ENCODE results near the gene LMOD2. TPM values are rescaled to one million over a fixed set of nuclear protein-coding genes. Genes with fewer than 3 reads are reported as not detected.

The LMOD2 gene
- total RNA-seq, 1 experiment from 2014 or later, result not detected

DNA sequence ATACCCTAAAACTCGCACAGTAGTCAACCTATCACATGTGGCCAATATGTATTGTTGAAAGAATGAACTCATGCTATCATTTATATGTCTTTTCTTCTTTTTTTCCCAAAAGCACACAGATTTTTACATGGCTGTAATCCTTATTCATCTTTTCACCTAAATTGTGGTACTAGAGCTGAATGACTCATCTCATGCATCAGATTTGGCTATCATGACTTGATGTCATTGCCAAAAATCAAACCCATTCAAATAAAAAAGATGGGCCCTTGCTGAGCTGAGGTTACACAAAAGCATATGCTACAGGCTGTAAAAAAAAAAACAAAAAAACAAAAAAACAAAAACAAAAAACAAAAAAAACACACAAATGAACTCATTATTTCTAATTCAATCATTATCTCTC, 3.3 kb upstream of the LMOD2 start:
- Histone ChIP-seq H3K23me2 (ENCODE audit: insufficient read length, low read depth, low read length, poor library complexity, severe bottlenecking) (no peaks in the 10 kb centered on the region), H2BK20ac (ENCODE audit: low read depth, low read length, poor library complexity, severe bottlenecking) (no peak overlapping the region), H3K4me1 (ENCODE audit: insufficient read depth, low read length) (no peaks in the 10 kb centered on the region), H3K56ac (ENCODE audit: insufficient read length, low read depth, low read length) (no peak overlapping the region), H2BK120ac (ENCODE audit: low read depth, low read length, poor library complexity, severe bottlenecking) (no peak overlapping the region), H2BK12ac (ENCODE audit: insufficient read length, low read depth, low read length) (no peak overlapping the region), H3K14ac (ENCODE audit: insufficient read depth, low read length) (no peak overlapping the region), H2AFZ (ENCODE audit: low read length) (no peak overlapping the region), H4K5ac (ENCODE audit: insufficient read length, low read depth, low read length) (no peak overlapping the region), H3K23ac (ENCODE audit: insufficient read length, low read depth, low read length) (no peak overlapping the region), H3T11ph (ENCODE audit: low read length) (no peak overlapping the region), H2BK5ac (ENCODE audit: insufficient read length, low read length) (no peak overlapping the region), H3K9ac (ENCODE audit: extremely low read depth, insufficient read length, low read length) (no peak overlapping the region), H3K79me1 (ENCODE audit: insufficient read depth, low read depth, low read length, poor library complexity, severe bottlenecking) (no peaks in the 10 kb centered on the region), H3K4me2 (ENCODE audit: insufficient read depth, insufficient read length, low read length) (no peak overlapping the region), H3K27me3 (ENCODE audit: insufficient read depth, low read length) (no peaks in the 10 kb centered on the region), H3K27ac (ENCODE audit: insufficient read length, low read depth, low read length) (no peak overlapping the region), H3K4ac (ENCODE audit: low read depth, low read length) (no peak overlapping the region), H2BK15ac (ENCODE audit: low read depth, low read length) (no peak overlapping the region), H3K18ac (ENCODE audit: insufficient read length, low read depth, low read length) (no peak overlapping the region), H3K9me3 (ENCODE audit: control insufficient read depth, low read depth, low read length) (no peaks in the 10 kb centered on the region), H3K79me2 (ENCODE audit: insufficient read depth, low read length) (no peaks in the 10 kb centered on the region), H4K20me1 (ENCODE audit: control insufficient read depth, insufficient read depth, insufficient read length) (no peaks in the 10 kb centered on the region), H4K8ac (replicated peaks; ENCODE audit: insufficient read length, low read depth, low read length) (no peak overlapping the region), H2AK5ac (ENCODE audit: insufficient read length, low read length) (no peak overlapping the region), H4K91ac (ENCODE audit: insufficient read length, low read depth, low read length) (no peak overlapping the region)
- DNase-seq, result no peak
- Mint-ChIP-seq H3K9me3 (no peaks in the 10 kb centered on the region), H3K4me1 (peaks cover 5 to 15% of the 10 kb centered on the region in 2 experiments), H3K4me3 (no peak overlapping the region), H3K36me3 (ENCODE audit: insufficient read depth in 1 of 3, low read depth in 3 of 3) (no peaks in the 10 kb centered on the region), H3K27me3 (ENCODE audit: low read depth) (no peaks in the 10 kb centered on the region), H3K27ac (no peak overlapping the region)
- TF ChIP-seq, protein P1, sequence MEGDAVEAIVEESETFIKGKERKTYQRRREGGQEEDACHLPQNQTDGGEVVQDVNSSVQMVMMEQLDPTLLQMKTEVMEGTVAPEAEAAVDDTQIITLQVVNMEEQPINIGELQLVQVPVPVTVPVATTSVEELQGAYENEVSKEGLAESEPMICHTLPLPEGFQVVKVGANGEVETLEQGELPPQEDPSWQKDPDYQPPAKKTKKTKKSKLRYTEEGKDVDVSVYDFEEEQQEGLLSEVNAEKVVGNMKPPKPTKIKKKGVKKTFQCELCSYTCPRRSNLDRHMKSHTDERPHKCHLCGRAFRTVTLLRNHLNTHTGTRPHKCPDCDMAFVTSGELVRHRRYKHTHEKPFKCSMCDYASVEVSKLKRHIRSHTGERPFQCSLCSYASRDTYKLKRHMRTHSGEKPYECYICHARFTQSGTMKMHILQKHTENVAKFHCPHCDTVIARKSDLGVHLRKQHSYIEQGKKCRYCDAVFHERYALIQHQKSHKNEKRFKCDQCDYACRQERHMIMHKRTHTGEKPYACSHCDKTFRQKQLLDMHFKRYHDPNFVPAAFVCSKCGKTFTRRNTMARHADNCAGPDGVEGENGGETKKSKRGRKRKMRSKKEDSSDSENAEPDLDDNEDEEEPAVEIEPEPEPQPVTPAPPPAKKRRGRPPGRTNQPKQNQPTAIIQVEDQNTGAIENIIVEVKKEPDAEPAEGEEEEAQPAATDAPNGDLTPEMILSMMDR (conservative IDR thresholded peaks at IDR 0.05), result no peak
- no CpG with 5 or more reads among the region's 1 CpG for WGBS (ENCODE audit: extremely low coverage, insufficient read length, low lambda C conversion rate)

Measured in H9 (cell line).